Skin epidermis (tissue), 12 donors: ENCODE data around the gene RAPGEF4.

Experiments used
- H3K27ac ChIP-seq, 21 experiments: fragments of 200-600 bp; sonication (generic) in 11 of 21; one replicate each; pipeline ENCODE4 v1.5.0; 2020; ENCODE audit warnings: mild to moderate bottlenecking in 3 of 21, inconsistent platforms in 2 of 21, moderate library complexity in 2 of 21
- H3K4me3 ChIP-seq, 7 experiments: fragments of 200-600 bp; sonication (generic) in 2 of 7; one replicate each; pipeline ENCODE4 v1.5.0; 2020; ENCODE audit warnings: inconsistent platforms in 2 of 7, mild to moderate bottlenecking in 2 of 7, moderate library complexity in 1 of 7

The RAPGEF4 gene

GRCh38 chr2:172735582-172736423, at the start of gene RAPGEF4:
RAPGEF4 (plus strand) TSS chr2:172735845; CDS start chr2:172735984, 139 bp downstream.
- Histone ChIP-seq H3K27ac (peak within 1 kb of the TSS in 17 of 21 experiments; percentile 9 to 81 (median 47)), H3K4me3 (peak within 1 kb of the TSS; percentile 34 to 64 (median 47))

GRCh38 chr2:172693037-172693436, 42.6 kb upstream of the RAPGEF4 start:
- Histone ChIP-seq H3K4me3 (no peak overlapping the region), H3K27ac (peak overlapping the region in 1 of 21 experiments; percentile 31)

- H3K27ac ChIP-seq: peak overlapping the region in 3 of 21 experiments; percentile 4 to 31 (median 16)
Observed at GRCh38 chr2:172693529-172694455, 41.9 kb upstream of the RAPGEF4 start.

GRCh38 chr2:172697296-172697695, 38.3 kb upstream of the RAPGEF4 start:
- no peak overlapping the region for H3K27ac ChIP-seq

More at GRCh38 chr2:172693529-172694455, 41.9 kb upstream of the RAPGEF4 start:
- no peak overlapping the region for H3K4me3 ChIP-seq

GRCh38 chr2:172698041-172698863, 37.4 kb upstream of the RAPGEF4 start:
- Histone ChIP-seq H3K27ac (peak overlapping the region in 3 of 21 experiments; percentile 11 to 46 (median 11)), H3K4me3 (no peak overlapping the region)

More at GRCh38 chr2:172697296-172697695, 38.3 kb upstream of the RAPGEF4 start:
- no peak overlapping the region for H3K4me3 ChIP-seq

- Histone ChIP-seq H3K27ac (no peak overlapping the region), H3K4me3 (no peak overlapping the region)
Observed at GRCh38 chr2:172701250-172701649, 34.4 kb upstream of the RAPGEF4 start.

GRCh38 chr2:172702451-172702850, 33.2 kb upstream of the RAPGEF4 start:
- H3K27ac ChIP-seq: no peak overlapping the region
- no peak overlapping the region for H3K4me3 ChIP-seq

- no peak overlapping the region for H3K4me3 ChIP-seq
- no peak overlapping the region for H3K27ac ChIP-seq
Observed at GRCh38 chr2:172704072-172704936, 31.3 kb upstream of the RAPGEF4 start.

GRCh38 chr2:172705352-172705751, 30.3 kb upstream of the RAPGEF4 start:
- H3K27ac ChIP-seq: no peak overlapping the region
- H3K4me3 ChIP-seq: no peak overlapping the region

- Histone ChIP-seq H3K27ac (no peak overlapping the region), H3K4me3 (no peak overlapping the region)
Observed at GRCh38 chr2:172708247-172708646, 27.4 kb upstream of the RAPGEF4 start.

GRCh38 chr2:172709566-172710291, 25.9 kb upstream of the RAPGEF4 start:
- H3K27ac ChIP-seq: no peak overlapping the region
- no peak overlapping the region for H3K4me3 ChIP-seq

- no peak overlapping the region for H3K27ac ChIP-seq
Observed at GRCh38 chr2:172710584-172711047, 25.0 kb upstream of the RAPGEF4 start.

GRCh38 chr2:172711110-172711509, 24.5 kb upstream of the RAPGEF4 start:
- H3K27ac ChIP-seq: no peak overlapping the region
- no peak overlapping the region for H3K4me3 ChIP-seq

More at GRCh38 chr2:172710584-172711047, 25.0 kb upstream of the RAPGEF4 start:
- no peak overlapping the region for H3K4me3 ChIP-seq

- Histone ChIP-seq H3K27ac (no peak overlapping the region), H3K4me3 (no peak overlapping the region)
Observed at GRCh38 chr2:172712251-172712650, 23.4 kb upstream of the RAPGEF4 start.

GRCh38 chr2:172713365-172713875, 22.2 kb upstream of the RAPGEF4 start:
- H3K27ac ChIP-seq: no peak overlapping the region
- no peak overlapping the region for H3K4me3 ChIP-seq

- H3K27ac ChIP-seq: no peak overlapping the region
- H3K4me3 ChIP-seq: no peak overlapping the region
Observed at GRCh38 chr2:172722481-172722880, 13.2 kb upstream of the RAPGEF4 start.

- no peak overlapping the region for H3K4me3 ChIP-seq
- no peak overlapping the region for H3K27ac ChIP-seq
Observed at GRCh38 chr2:172723286-172723685, 12.4 kb upstream of the RAPGEF4 start.
